RWPE2 (cell line): ENCODE data around the gene EBLN2.
A peak's percentile ranks its signal among the peaks of the same experiment; 100 is the strongest.

Experiments
- ATAC-seq: fragments of 200-7000 bp; cut with Tn5 transposase; 3 replicates; pipeline ENCODE4 v1.9.1; 2021; ENCODE audit warnings: low read depth
- DNase-seq: peaks from one replicate; pipeline ENCODE4 v3.0.0-alpha.2; 2020; ENCODE audit warnings: low spot score
- H3K27ac ChIP-seq: fragments of 450-650 bp; 2 replicates; pipeline ENCODE4 v1.5.1; 2017; ENCODE audit warnings: mild to moderate bottlenecking; ENCODE audit not compliant: poor library complexity, severe bottlenecking
- H3K27me3 ChIP-seq: fragments of 250-450 bp; sonication (Bioruptor Pico); 2 replicates; pipeline ENCODE4 v1.5.1; 2021; ENCODE audit warnings: mild to moderate bottlenecking, moderate library complexity; ENCODE audit not compliant: insufficient read depth, poor library complexity, severe bottlenecking
- H3K36me3 ChIP-seq: fragments of 250-450 bp; sonication (Bioruptor Pico); 2 replicates; pipeline ENCODE4 v1.5.1; 2020; ENCODE audit warnings: low read depth, mild to moderate bottlenecking, moderate library complexity
- H3K4me1 ChIP-seq: fragments of 250-450 bp; sonication (Bioruptor Pico); 2 replicates; pipeline ENCODE4 v1.5.1; 2021; ENCODE audit warnings: mild to moderate bottlenecking, moderate library complexity; ENCODE audit not compliant: insufficient read depth, poor library complexity, severe bottlenecking
- H3K4me3 ChIP-seq: fragments of 250-450 bp; sonication (Bioruptor Pico); 2 replicates; pipeline ENCODE4 v1.5.1; 2021; ENCODE audit warnings: mild to moderate bottlenecking, moderate library complexity; ENCODE audit not compliant: severe bottlenecking
- H3K9me3 ChIP-seq: fragments of 250-450 bp; sonication (Bioruptor Pico); 2 replicates; pipeline ENCODE4 v1.5.1; 2021; ENCODE audit warnings: mild to moderate bottlenecking, moderate library complexity; ENCODE audit not compliant: severe bottlenecking
- CTCF ChIP-seq: fragments of 450-650 bp; IDR thresholded peaks from one replicate; pipeline ENCODE4 v1.5.1; 2017; ENCODE audit warnings: mild to moderate bottlenecking, moderate library complexity; ENCODE audit not compliant: poor library complexity, severe bottlenecking

The EBLN2 gene

GRCh38 chr3:73086071-73086494 is 24.6 kb downstream of the EBLN2 start:
- no peaks in the 10 kb centered on the region for H3K9me3 ChIP-seq
- ATAC-seq: 0 out of 3 replicates have a peak, but pooled peaks have one; percentile 53
- TF ChIP-seq CTCF: peak; percentile 90
- no peaks in the 10 kb centered on the region for H3K36me3 ChIP-seq
- H3K27me3 ChIP-seq: no peaks in the 10 kb centered on the region
- no peak for DNase-seq
- H3K4me3 ChIP-seq: no peak overlapping the region
- no peak overlapping the region for H3K27ac ChIP-seq
- H3K4me1 ChIP-seq: no peaks in the 10 kb centered on the region

- Histone ChIP-seq H3K27ac (no peak overlapping the region), H3K27me3 (no peaks in the 10 kb centered on the region), H3K4me3 (no peak overlapping the region), H3K36me3 (no peaks in the 10 kb centered on the region), H3K4me1 (no peaks in the 10 kb centered on the region), H3K9me3 (no peaks in the 10 kb centered on the region)
- no peak for ATAC-seq
- TF ChIP-seq CTCF: no peak
- DNase-seq: no peak
Observed at GRCh38 chr3:73094129-73094528, 32.7 kb downstream of the EBLN2 start.

- Histone ChIP-seq H3K36me3 (no peaks in the 10 kb centered on the region), H3K4me3 (no peak overlapping the region), H3K27ac (no peak overlapping the region), H3K9me3 (no peaks in the 10 kb centered on the region), H3K4me1 (no peaks in the 10 kb centered on the region), H3K27me3 (no peaks in the 10 kb centered on the region)
- ATAC-seq (no peak), DNase-seq (no peak)
- TF ChIP-seq CTCF: no peak
Observed at GRCh38 chr3:73094951-73095350, 33.5 kb downstream of the EBLN2 start.

GRCh38 chr3:73096169-73096568 is 34.7 kb downstream of the EBLN2 start:
- no peak overlapping the region for H3K27ac ChIP-seq
- ATAC-seq (no peak), DNase-seq (no peak)
- no peaks in the 10 kb centered on the region for H3K27me3 ChIP-seq
- no peaks in the 10 kb centered on the region for H3K36me3 ChIP-seq
- H3K4me1 ChIP-seq: no peaks in the 10 kb centered on the region
- no peak for TF ChIP-seq CTCF
- no peaks in the 10 kb centered on the region for H3K9me3 ChIP-seq
- no peak overlapping the region for H3K4me3 ChIP-seq

- ATAC-seq (no peak), DNase-seq (no peak)
- Histone ChIP-seq H3K36me3 (no peaks in the 10 kb centered on the region), H3K4me1 (no peaks in the 10 kb centered on the region), H3K4me3 (no peak overlapping the region), H3K27me3 (no peaks in the 10 kb centered on the region), H3K27ac (no peak overlapping the region), H3K9me3 (no peaks in the 10 kb centered on the region)
- no peak for TF ChIP-seq CTCF
Observed at GRCh38 chr3:73098026-73098425, 36.6 kb downstream of the EBLN2 start.
